ENCODE results near the gene TNXB. TPM values are rescaled to one million over a fixed set of nuclear protein-coding genes. Genes with fewer than 3 reads are reported as not detected.

TNXB gene
- total RNA-seq, 1 experiment from 2014 or later = 1.8 TPM

GRCh38 chr6:32096394-32097258, 12.5 kb downstream of the TNXB start:
- in situ Hi-C loops (cut with HindIII; ENCODE audit: low pct_unique_long_range_greater_than_20kb, low sequenced_read_pairs) (no loop called here), intact Hi-C loops (cut with micrococcal nuclease; ENCODE audit: unreplicated experiment) (no loop called here)
- ATAC-seq (peak; percentile 43), DNase-seq (ENCODE audit: low read depth, low spot score) (no peak)
- Histone ChIP-seq H3K9me3 (ENCODE audit: control insufficient read depth, insufficient read depth, low read depth, low read length) (no peaks in the 10 kb centered on the region), H3K4me3 (ENCODE audit: low read depth in 2 of 2, low read length in 2 of 2) (0 out of 4 replicates have a peak overlapping the region, but pooled peaks of 1 of the 2 experiments have one; percentile 8), H3K4me1 (ENCODE audit: control insufficient read depth, insufficient read depth, low read length) (no peaks in the 10 kb centered on the region), H3K27me3 (ENCODE audit: control insufficient read depth, insufficient read depth, low read length) (no peaks in the 10 kb centered on the region; the same call in 1 of the 2 replicates), H3K36me3 (ENCODE audit: control insufficient read depth, insufficient read depth, low read length) (no peaks in the 10 kb centered on the region), H3K27ac (ENCODE audit: low read length) (no peak overlapping the region)
- ChIA-PET CTCF (interaction anchor here (0.9 kb wide), 1 partner anchor 9 kb away, joined by 3 read pairs; no protein-coding TSS in a partner anchor), POLR2A (interaction anchor here (0.6 kb wide), 1 partner anchor 28 kb away, joined by 4 read pairs; no protein-coding TSS in a partner anchor)
- no peak for TF ChIP-seq SIN3A (IDR thresholded peaks at IDR 0.05; ENCODE audit: borderline replicate concordance, insufficient read depth, low read depth, low read length)
- no peak for TF ChIP-seq REST (IDR thresholded peaks at IDR 0.05; ENCODE audit: insufficient read depth in 1 of 2, low read depth in 2 of 2, low read length in 1 of 2)
- no peak for TF ChIP-seq CTCF (IDR thresholded peaks at IDR 0.05)
- TF ChIP-seq TCF7L2 (IDR thresholded peaks at IDR 0.05; ENCODE audit: low read depth, low read length) = no peak
- TF ChIP-seq POLR2AphosphoS5 (IDR thresholded peaks at IDR 0.05; ENCODE audit: low read depth, low read length) = no peak
- no TSS peak for BruUV-seq (replicated peaks)

GRCh38 chr6:32096087-32096393, 13.1 kb downstream of the TNXB start:
- Histone ChIP-seq H3K36me3 (ENCODE audit: control insufficient read depth, insufficient read depth, low read length) (no peaks in the 10 kb centered on the region), H3K4me3 (ENCODE audit: low read depth in 2 of 2, low read length in 2 of 2) (0 out of 4 replicates have a peak overlapping the region, but pooled peaks of 1 of the 2 experiments have one; percentile 0), H3K9me3 (ENCODE audit: control insufficient read depth, insufficient read depth, low read depth, low read length) (no peaks in the 10 kb centered on the region), H3K27ac (ENCODE audit: low read length) (no peak overlapping the region), H3K27me3 (ENCODE audit: control insufficient read depth, insufficient read depth, low read length) (no peaks in the 10 kb centered on the region; the same call in 1 of the 2 replicates), H3K4me1 (ENCODE audit: control insufficient read depth, insufficient read depth, low read length) (no peaks in the 10 kb centered on the region)
- ChIA-PET POLR2A (interaction anchor here (0.7 kb wide), 1 partner anchor 442 kb away, joined by 3 read pairs; no protein-coding TSS in a partner anchor), CTCF (no interaction called here)
- in situ Hi-C loops (cut with HindIII; ENCODE audit: low pct_unique_long_range_greater_than_20kb, low sequenced_read_pairs) = no loop called here
- BruUV-seq (replicated peaks) = no TSS peak
- DNase-seq (ENCODE audit: low read depth, low spot score) (no peak), ATAC-seq (peak; percentile 13)
- intact Hi-C loops (cut with micrococcal nuclease; ENCODE audit: unreplicated experiment) = no loop called here
- TF ChIP-seq POLR2AphosphoS5 (IDR thresholded peaks at IDR 0.05; ENCODE audit: low read depth, low read length) (no peak), REST (IDR thresholded peaks at IDR 0.05; ENCODE audit: insufficient read depth in 1 of 2, low read depth in 2 of 2, low read length in 1 of 2) (no peak), TCF7L2 (IDR thresholded peaks at IDR 0.05; ENCODE audit: low read depth, low read length) (no peak), CTCF (IDR thresholded peaks at IDR 0.05) (no peak), SIN3A (IDR thresholded peaks at IDR 0.05; ENCODE audit: borderline replicate concordance, insufficient read depth, low read depth, low read length) (no peak)
